Testis (tissue), 3 donors: ENCODE results near the gene ATE1. TPM values are rescaled to one million over a fixed set of nuclear protein-coding genes. Genes with fewer than 3 reads are reported as not detected.

Experiments
- DNase-seq: peaks from one replicate; pipeline ENCODE4 v3.0.0-alpha.2; 2019
- H3K27ac ChIP-seq, 2 donors: fragments of 200-600 bp; sonication (generic); one replicate each; pipeline ENCODE4 v1.5.1; 2019
- H3K27me3 ChIP-seq: fragments of 200-600 bp; sonication (generic); one replicate; pipeline ENCODE4 v1.5.1; 2019
- H3K36me3 ChIP-seq: fragments of 200-600 bp; sonication (generic); one replicate; pipeline ENCODE4 v1.5.1; 2017; ENCODE audit warnings: low read depth; ENCODE audit errors: missing control alignments
- H3K4me1 ChIP-seq: fragments of 200-600 bp; sonication (generic); one replicate; pipeline ENCODE4 v1.5.1; 2019
- H3K4me3 ChIP-seq, 2 donors: fragments of 200-600 bp; sonication (generic); one replicate each; pipeline ENCODE4 v1.5.1; 2017 to 2019
- H3K9me3 ChIP-seq: fragments of 200-600 bp; sonication (generic); one replicate; pipeline ENCODE4 v1.5.1; 2017
- CTCF ChIP-seq, 3 experiments: fragments of 450-650 bp in 2 of 3; fragments of 200-600 bp in 1 of 3; sonication (generic) in 1 of 3; IDR thresholded peaks; one replicate each; pipeline ENCODE4 v1.5.1; 2016 to 2019; ENCODE audit warnings: antibody characterized with exemption in 3 of 3, mild to moderate bottlenecking in 2 of 3, moderate library complexity in 1 of 3
- POLR2A ChIP-seq: fragments of 450-650 bp; IDR thresholded peaks from one replicate; pipeline ENCODE4 v1.6.1; 2017; ENCODE audit warnings: antibody characterized with exemption, mild to moderate bottlenecking, moderate library complexity
- WGBS, 2 donors: methylation state at CpG; one replicate each; pipeline ENCODE4 v1.1.5; 2018; 5-methylcytosine and 5-hydroxymethylcytosine counted together
- intact Hi-C: fragments of 100-400 bp; cut with DNase I; formaldehyde crosslinking; loops from one replicate; pipeline ENCODE4 v1.15.1; 2023; ENCODE audit warnings: low total_unique reads
- polyA plus RNA-seq: library from polyadenylated mRNA; stranded (reverse); fragments of 350-450 nt; fragmentation: Illumina TruSeq; extraction: RNeasy Lipid Tissue Mini Kit (QIAGEN cat#74804); gene quantifications from one replicate; pipeline ENCODE4 v1.2.3, GENCODE V29; 2014; ENCODE audit warnings: low read depth, low replicate concordance; ENCODE audit not compliant: insufficient read depth
- total RNA-seq, 2 donors: library from RNA; depleted of rRNA; stranded (reverse); fragments of >200 nt; gene quantifications; one replicate each; pipeline ENCODE4 v1.2.3, GENCODE V29; 2016

The ATE1 gene
- total and polyA plus RNA-seq, 3 donors from 2014 or later, result 29.8 to 41.9 (median 34.0) TPM

- no peaks in the 10 kb centered on the region for H3K36me3 ChIP-seq
- no peaks in the 10 kb centered on the region for H3K27me3 ChIP-seq
- no peak for DNase-seq
- no peaks in the 10 kb centered on the region for H3K9me3 ChIP-seq
- no peaks in the 10 kb centered on the region for H3K4me1 ChIP-seq
- H3K27ac ChIP-seq, result no peak overlapping the region
- TF ChIP-seq POLR2A, result no peak
- TF ChIP-seq CTCF (IDR thresholded peaks at IDR 0.05), result no peak
- intact Hi-C loops, result no loop called here
- H3K4me3 ChIP-seq, result no peak overlapping the region
Measured at GRCh38 chr10:121880895-121881294, 46.9 kb downstream of the ATE1 start.

- Histone ChIP-seq H3K27ac (no peak overlapping the region), H3K4me1 (no peaks in the 10 kb centered on the region), H3K36me3 (no peaks in the 10 kb centered on the region), H3K4me3 (no peak overlapping the region), H3K27me3 (no peaks in the 10 kb centered on the region), H3K9me3 (no peaks in the 10 kb centered on the region)
- no peak for TF ChIP-seq POLR2A
- no peak for TF ChIP-seq CTCF (IDR thresholded peaks at IDR 0.05)
- intact Hi-C loops, result no loop called here
- DNase-seq, result no peak
- 95 to 97% methylated on average over 4 of the region's 4 CpGs for WGBS, 2 donors
Measured at GRCh38 chr10:121879476-121879875, 48.4 kb downstream of the ATE1 start.

- H3K4me1 ChIP-seq, result no peaks in the 10 kb centered on the region
- H3K27ac ChIP-seq, result no peak overlapping the region
- H3K4me3 ChIP-seq, result no peak overlapping the region
- no peak for DNase-seq
- WGBS, 2 donors, result 90 to 97% methylated on average over 3 of the region's 3 CpGs
- H3K27me3 ChIP-seq, result no peaks in the 10 kb centered on the region
- no peaks in the 10 kb centered on the region for H3K9me3 ChIP-seq
- H3K36me3 ChIP-seq, result no peaks in the 10 kb centered on the region
- intact Hi-C loops, result no loop called here
- TF ChIP-seq POLR2A (no peak), CTCF (IDR thresholded peaks at IDR 0.05) (no peak)
Measured at GRCh38 chr10:121873236-121873635, 54.6 kb downstream of the ATE1 start.

GRCh38 chr10:121870413-121870812, 57.4 kb downstream of the ATE1 start:
- no peaks in the 10 kb centered on the region for H3K27me3 ChIP-seq
- WGBS, 2 donors, result 93 to 94% methylated on average over 1 of the region's 1 CpG
- DNase-seq, result no peak
- H3K9me3 ChIP-seq, result no peaks in the 10 kb centered on the region
- intact Hi-C loops, result no loop called here
- H3K27ac ChIP-seq, result no peak overlapping the region
- H3K36me3 ChIP-seq, result no peaks in the 10 kb centered on the region
- H3K4me3 ChIP-seq, result no peak overlapping the region
- H3K4me1 ChIP-seq, result no peaks in the 10 kb centered on the region
- TF ChIP-seq POLR2A (no peak), CTCF (IDR thresholded peaks at IDR 0.05) (no peak)

- Histone ChIP-seq H3K4me1 (no peaks in the 10 kb centered on the region), H3K27me3 (no peaks in the 10 kb centered on the region)
Measured at GRCh38 chr10:121865554-121865953, 62.3 kb downstream of the ATE1 start.

More at GRCh38 chr10:121865554-121865953, 62.3 kb downstream of the ATE1 start:
- Histone ChIP-seq H3K27ac (no peak overlapping the region), H3K9me3 (no peaks in the 10 kb centered on the region), H3K4me3 (no peak overlapping the region), H3K36me3 (no peaks in the 10 kb centered on the region)
- DNase-seq, result no peak
- TF ChIP-seq POLR2A (no peak), CTCF (IDR thresholded peaks at IDR 0.05) (no peak)
- intact Hi-C loops, result no loop called here
- WGBS, 2 donors, result 88 to 90% methylated on average over 4 of the region's 4 CpGs
